Measurements from ENCODE around the gene AQP12B. TPM values are rescaled to one million over a fixed set of nuclear protein-coding genes. Genes with fewer than 3 reads are reported as not detected.

Gene AQP12B
- polyA plus RNA-seq, 1 of the 3 experiments (the other 2 are of a cell fraction), result not detected

DNA sequence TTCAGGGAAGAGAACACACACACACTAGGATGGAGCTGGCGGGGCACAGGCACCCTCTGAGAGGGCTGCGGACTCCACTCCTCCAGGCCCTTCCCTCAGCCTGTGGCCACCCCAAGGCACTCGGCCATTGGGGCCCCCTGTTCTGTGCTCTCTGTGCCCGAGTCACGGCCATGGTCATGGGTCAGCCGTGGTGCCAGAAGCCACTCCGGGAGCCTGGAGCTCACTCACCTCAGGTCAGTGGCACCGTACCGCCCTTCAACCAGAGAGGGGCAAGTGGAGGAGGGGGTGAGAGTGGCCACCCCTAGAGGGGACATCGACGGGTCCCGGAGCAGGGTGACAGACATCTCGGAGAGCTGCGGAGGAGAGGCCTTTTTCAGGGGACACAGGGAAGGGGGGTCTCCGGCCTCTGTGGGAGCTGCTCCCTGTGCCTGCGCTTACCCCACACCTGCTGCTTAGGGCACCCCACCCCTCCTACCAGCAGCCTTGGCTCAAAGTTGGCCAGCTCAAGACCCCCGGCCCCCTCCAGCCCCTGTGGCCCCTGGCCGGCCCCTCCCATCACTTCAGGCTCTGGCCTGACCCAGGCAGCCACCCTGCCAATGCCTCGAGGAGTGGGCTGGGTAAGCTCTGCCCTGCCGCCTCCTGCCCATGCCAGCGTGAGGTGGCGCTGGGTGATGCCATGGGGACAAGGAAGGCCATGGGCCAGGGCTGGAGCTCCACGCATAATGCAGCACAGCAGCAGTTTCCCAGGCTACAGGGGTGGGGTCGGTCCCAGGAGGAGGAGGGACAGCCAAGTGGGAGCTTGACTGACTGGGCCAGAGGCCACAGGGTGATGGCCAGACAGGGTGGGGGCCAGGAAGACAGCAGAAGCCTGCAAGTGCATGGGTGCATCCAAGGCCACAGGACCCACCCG lies 38.3 kb upstream of the AQP12B start:
- 70% methylated on average over 12 of the region's 25 CpGs for WGBS (ENCODE audit: low lambda C conversion rate)
- TF ChIP-seq SIN3A (IDR thresholded peaks at IDR 0.05; ENCODE audit: borderline replicate concordance, low read depth, low read length) (no peak), FOXJ3 (CRISPR knock-in tag; IDR thresholded peaks at IDR 0.05) (no peak), CHD2 (IDR thresholded peaks at IDR 0.05; ENCODE audit: low read length, partially characterized antibody) (no peak), RCOR1 (IDR thresholded peaks at IDR 0.05; ENCODE audit: low read length) (no peak), SMC3 (IDR thresholded peaks at IDR 0.05; ENCODE audit: low read depth, low read length) (no peak), ELF1 (IDR thresholded peaks at IDR 0.05) (no peak), POLR2AphosphoS5 (IDR thresholded peaks at IDR 0.05; ENCODE audit: low read depth, low read length) (no peak), GATA2 (CRISPR knock-in tag; IDR thresholded peaks at IDR 0.05) (no peak), RXRA (IDR thresholded peaks at IDR 0.05; ENCODE audit: borderline replicate concordance, low read depth) (no peak)
- TF ChIP-seq, protein P1, sequence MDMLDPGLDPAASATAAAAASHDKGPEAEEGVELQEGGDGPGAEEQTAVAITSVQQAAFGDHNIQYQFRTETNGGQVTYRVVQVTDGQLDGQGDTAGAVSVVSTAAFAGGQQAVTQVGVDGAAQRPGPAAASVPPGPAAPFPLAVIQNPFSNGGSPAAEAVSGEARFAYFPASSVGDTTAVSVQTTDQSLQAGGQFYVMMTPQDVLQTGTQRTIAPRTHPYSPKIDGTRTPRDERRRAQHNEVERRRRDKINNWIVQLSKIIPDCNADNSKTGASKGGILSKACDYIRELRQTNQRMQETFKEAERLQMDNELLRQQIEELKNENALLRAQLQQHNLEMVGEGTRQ (IDR thresholded peaks at IDR 0.05; ENCODE audit: borderline replicate concordance, low read depth, low read length), result no peak
- no peak overlapping the region for H3K4me2 ChIP-seq
- DNase-seq, result no peak
- no peak overlapping the region for H3K4me3 ChIP-seq (ENCODE audit: low read depth in 2 of 2, low read length in 1 of 2)
- no peaks in the 10 kb centered on the region for H3K9me2 ChIP-seq
- no peaks in the 10 kb centered on the region for H3K27me3 ChIP-seq (ENCODE audit: insufficient read depth)
- H3K9me3 ChIP-seq, result no peaks in the 10 kb centered on the region
- no peaks in the 10 kb centered on the region for H3K36me3 ChIP-seq (replicated peaks in 1 of 2; ENCODE audit: control insufficient read depth in 1 of 2, insufficient read depth in 2 of 2, low read length in 1 of 2)
- POLR2A ChIA-PET, result interaction anchor here (1.2 kb wide), 1 partner anchor 9 kb away, joined by 4 read pairs; no protein-coding TSS in a partner anchor
- CTCF ChIA-PET, result interaction anchor here (1.0 to 1.9 kb wide), 2 partner anchors 9 to 120 kb away, joined by 3 to 4 read pairs; no protein-coding TSS in a partner anchor
- no peak overlapping the region for H2AFZ ChIP-seq (ENCODE audit: low read depth)
- no peak overlapping the region for H3K9ac ChIP-seq
- no peaks in the 10 kb centered on the region for H4K20me1 ChIP-seq (ENCODE audit: insufficient read depth)
- no peak overlapping the region for H3K27ac ChIP-seq (ENCODE audit: low read depth in 2 of 2, low read length in 1 of 2)
- no peaks in the 10 kb centered on the region for H3F3A ChIP-seq (replicated peaks; ENCODE audit: insufficient read depth)
- no peaks in the 10 kb centered on the region; a peak in 1 of 4 replicates for H3K4me1 ChIP-seq (ENCODE audit: control insufficient read depth in 1 of 2, insufficient read depth in 2 of 2, low read depth in 1 of 2, low read length in 1 of 2)
- H3K79me2 ChIP-seq (ENCODE audit: insufficient read depth), result no peaks in the 10 kb centered on the region

DNA sequence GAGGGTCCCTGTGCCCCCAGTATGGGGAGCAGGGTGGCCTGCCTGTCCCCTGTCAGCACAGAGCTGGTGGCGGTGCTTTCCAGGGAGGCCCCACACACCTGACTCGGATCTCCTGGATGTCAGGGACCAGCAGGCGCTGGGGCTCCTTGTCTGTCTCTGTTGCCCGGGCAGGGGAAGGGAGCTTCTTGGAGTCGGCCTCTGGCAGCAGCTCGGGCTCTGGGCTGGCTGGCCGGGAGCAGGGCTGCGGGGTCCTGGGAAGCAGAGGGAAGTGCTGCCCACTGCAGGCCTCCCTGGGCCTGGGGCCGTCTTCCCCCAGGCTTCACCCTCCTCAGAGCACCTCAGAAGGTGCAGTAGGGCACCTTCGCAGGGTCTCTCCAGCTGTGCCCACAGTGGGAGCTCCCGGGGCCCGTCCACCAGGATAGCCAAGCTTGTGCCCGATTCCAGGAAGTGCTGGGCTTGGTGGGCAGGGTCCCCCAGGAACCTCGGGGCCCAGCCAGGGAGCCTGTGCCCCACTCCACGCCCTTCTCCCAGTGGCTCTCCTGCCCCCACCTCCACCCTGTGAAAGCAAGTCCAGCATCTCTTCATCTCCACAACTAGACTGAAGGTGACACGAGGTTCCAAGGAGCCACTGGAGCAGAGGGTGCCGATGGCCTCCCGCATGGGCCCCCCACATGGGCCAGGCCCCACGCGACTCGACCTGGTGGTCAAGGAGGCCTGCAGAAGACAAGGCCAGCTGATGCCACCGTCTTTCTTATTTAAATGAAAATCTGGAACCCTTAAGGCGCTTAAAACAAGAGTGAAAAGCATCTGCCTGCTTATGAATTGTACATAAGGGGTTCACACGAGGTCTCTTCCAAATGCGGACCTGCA lies 37.2 kb upstream of the AQP12B start:
- Histone ChIP-seq H3K4me2 (no peak overlapping the region), H3K4me1 (ENCODE audit: control insufficient read depth in 1 of 2, insufficient read depth in 2 of 2, low read depth in 1 of 2, low read length in 1 of 2) (peaks cover 0 to 7% of the 10 kb centered on the region in 2 experiments; a peak in 1 of 4 replicates), H2AFZ (ENCODE audit: low read depth) (no peak overlapping the region), H3K79me2 (ENCODE audit: insufficient read depth) (no peaks in the 10 kb centered on the region), H3K9ac (no peak overlapping the region), H3K9me3 (no peaks in the 10 kb centered on the region), H3F3A (replicated peaks; ENCODE audit: insufficient read depth) (no peaks in the 10 kb centered on the region), H4K20me1 (ENCODE audit: insufficient read depth) (no peaks in the 10 kb centered on the region), H3K4me3 (ENCODE audit: low read depth in 2 of 2, low read length in 1 of 2) (no peak overlapping the region), H3K27me3 (ENCODE audit: insufficient read depth) (no peaks in the 10 kb centered on the region), H3K27ac (ENCODE audit: low read depth in 2 of 2, low read length in 1 of 2) (no peak overlapping the region), H3K36me3 (replicated peaks in 1 of 2; ENCODE audit: control insufficient read depth in 1 of 2, insufficient read depth in 2 of 2, low read length in 1 of 2) (no peaks in the 10 kb centered on the region), H3K9me2 (no peaks in the 10 kb centered on the region)
- DNase-seq, result no peak
- POLR2A ChIA-PET, result no interaction called here
- CTCF ChIA-PET, result interaction anchor here (1.0 kb wide), 1 partner anchor 10 kb away, joined by 3 read pairs; no protein-coding TSS in a partner anchor
- WGBS (ENCODE audit: low lambda C conversion rate), result 44% methylated on average over 12 of the region's 25 CpGs
- TF ChIP-seq EP300 (IDR thresholded peaks at IDR 0.05; ENCODE audit: borderline replicate concordance in 1 of 2, low read depth in 1 of 2, low read length in 1 of 2) (no peak), CHD2 (IDR thresholded peaks at IDR 0.05; ENCODE audit: low read length, partially characterized antibody) (no peak)
- TF ChIP-seq, protein P2, sequence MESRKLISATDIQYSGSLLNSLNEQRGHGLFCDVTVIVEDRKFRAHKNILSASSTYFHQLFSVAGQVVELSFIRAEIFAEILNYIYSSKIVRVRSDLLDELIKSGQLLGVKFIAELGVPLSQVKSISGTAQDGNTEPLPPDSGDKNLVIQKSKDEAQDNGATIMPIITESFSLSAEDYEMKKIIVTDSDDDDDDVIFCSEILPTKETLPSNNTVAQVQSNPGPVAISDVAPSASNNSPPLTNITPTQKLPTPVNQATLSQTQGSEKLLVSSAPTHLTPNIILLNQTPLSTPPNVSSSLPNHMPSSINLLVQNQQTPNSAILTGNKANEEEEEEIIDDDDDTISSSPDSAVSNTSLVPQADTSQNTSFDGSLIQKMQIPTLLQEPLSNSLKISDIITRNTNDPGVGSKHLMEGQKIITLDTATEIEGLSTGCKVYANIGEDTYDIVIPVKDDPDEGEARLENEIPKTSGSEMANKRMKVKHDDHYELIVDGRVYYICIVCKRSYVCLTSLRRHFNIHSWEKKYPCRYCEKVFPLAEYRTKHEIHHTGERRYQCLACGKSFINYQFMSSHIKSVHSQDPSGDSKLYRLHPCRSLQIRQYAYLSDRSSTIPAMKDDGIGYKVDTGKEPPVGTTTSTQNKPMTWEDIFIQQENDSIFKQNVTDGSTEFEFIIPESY (IDR thresholded peaks at IDR 0.05; ENCODE audit: borderline replicate concordance, low read depth), result no peak

All from SK-N-SH (cell line).